ENCODE data around the gene SLC7A6. TPM values are rescaled to one million over a fixed set of nuclear protein-coding genes. Genes with fewer than 3 reads are reported as not detected.

Gene SLC7A6
- total RNA-seq, 1 experiment from 2014 or later: 28.5 TPM

DNA sequence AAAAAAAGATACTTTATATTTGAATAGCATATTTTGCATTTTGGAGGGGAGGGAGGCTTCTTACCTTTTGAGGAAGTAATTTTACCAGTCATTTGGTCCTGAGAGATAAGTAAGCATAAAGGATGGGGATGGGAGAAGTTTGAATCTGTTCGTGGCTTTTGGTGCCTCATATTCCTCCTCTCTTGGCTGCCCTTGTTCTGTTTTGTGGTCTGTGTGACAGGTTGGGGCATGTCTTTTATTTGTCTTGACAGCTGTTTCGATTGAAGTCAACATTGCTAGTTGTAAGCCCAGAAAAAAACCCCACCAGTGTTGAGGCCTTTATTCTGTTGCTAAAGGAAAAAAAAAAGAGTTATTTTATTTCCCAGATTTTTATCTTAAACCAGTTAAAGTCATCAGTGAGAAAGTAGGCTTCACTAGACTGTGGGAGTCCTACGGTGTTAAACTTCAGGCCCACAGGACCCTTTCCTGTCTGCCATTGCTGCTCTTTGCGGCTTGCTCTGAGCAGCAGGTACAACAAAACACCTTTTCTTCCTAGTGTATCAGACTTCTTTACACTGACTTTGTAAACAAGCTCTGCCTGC lies 11.4 kb downstream of the SLC7A6 start:
- ATAC-seq: no peak
- POLR2A ChIA-PET: no interaction called here

DNA sequence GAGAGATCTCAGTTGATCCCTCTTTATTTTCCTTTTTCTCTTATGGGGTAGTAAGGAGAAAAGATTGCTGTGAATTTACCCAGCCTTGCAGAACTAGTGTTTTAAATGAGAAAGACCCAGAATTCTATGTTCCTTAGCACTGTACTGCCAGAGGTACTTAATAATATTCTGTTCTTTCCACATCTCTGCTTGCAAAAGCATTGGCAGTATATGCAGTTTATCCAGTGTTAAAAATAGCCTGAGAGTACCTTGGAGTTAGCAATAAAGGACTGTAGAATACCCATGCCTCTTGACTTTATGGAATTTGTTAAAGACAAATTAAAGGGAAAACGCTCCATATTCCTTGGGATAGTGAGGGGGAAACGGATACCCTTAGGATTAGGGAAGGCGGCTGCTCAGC lies 11.9 kb downstream of the SLC7A6 start:
- TF ChIP-seq ZNF274 (IDR thresholded peaks at IDR 0.05; ENCODE audit: low read depth, low read length) (no peak), CEBPB (IDR thresholded peaks at IDR 0.05; ENCODE audit: low read depth) (no peak), SP1 (IDR thresholded peaks at IDR 0.05; ENCODE audit: low read depth) (no peak), SRF (IDR thresholded peaks at IDR 0.05; ENCODE audit: low read depth) (no peak), CBX3 (IDR thresholded peaks at IDR 0.05; ENCODE audit: low read depth) (no peak), EGR1 (IDR thresholded peaks at IDR 0.05; ENCODE audit: low read depth) (no peak), ZFX (IDR thresholded peaks at IDR 0.05) (no peak), RAD21 (IDR thresholded peaks at IDR 0.05; ENCODE audit: low read depth) (no peak)
- Histone ChIP-seq H4K20me1 (ENCODE audit: insufficient read depth) (no peaks in the 10 kb centered on the region), H3K79me2 (ENCODE audit: insufficient read depth, low read length) (peaks cover 60% of the 10 kb centered on the region), H3K4me2 (ENCODE audit: low read length) (no peak overlapping the region), H2AFZ (ENCODE audit: low read depth, low read length, poor library complexity, severe bottlenecking) (no peak overlapping the region), H3K4me3 (replicated peaks in 1 of 2; ENCODE audit: low read depth in 1 of 2, low read length in 2 of 2) (no peak overlapping the region), H3K36me3 (ENCODE audit: control insufficient read depth in 1 of 2, insufficient read depth in 2 of 2, low read length in 2 of 2) (peaks cover 0 to 16% of the 10 kb centered on the region in 2 experiments; a peak in 2 of 4 replicates), H3K9me2 (ENCODE audit: insufficient read depth) (no peaks in the 10 kb centered on the region), H3K9me3 (ENCODE audit: control insufficient read depth in 1 of 2, insufficient read depth in 1 of 2, low read depth in 1 of 2, low read length in 2 of 2) (no peaks in the 10 kb centered on the region), H3K4me1 (ENCODE audit: control insufficient read depth in 1 of 2, insufficient read depth in 2 of 2, low read length in 2 of 2) (no peaks in the 10 kb centered on the region), H3K27ac (ENCODE audit: low read depth, low read length) (no peak overlapping the region; the same call in 1 of the 2 replicates), H3K9ac (ENCODE audit: low read length) (no peak overlapping the region), H3K27me3 (ENCODE audit: insufficient read depth, low read length) (no peaks in the 10 kb centered on the region)
- ChIA-PET CTCF (interaction anchor here (1.3 kb wide), 1 partner anchor 12 kb away, joined by 4 read pairs; the partner anchor contains the start of gene SLC7A6), POLR2A (no interaction called here), RAD21 (ENCODE audit: low non-redundant PET in 1 of 2, low total read pairs in 2 of 2, uncharacterized antibody in 2 of 2, unreplicated experiment in 2 of 2) (no interaction called here)
- intact Hi-C loops (cut with micrococcal nuclease): no loop called here
- BruUV-seq (replicated peaks): no TSS peak
- no peak for ATAC-seq
- no peak for DNase-seq (ENCODE audit: low read depth, low spot score)

More for the DNA sequence above, 11.4 kb downstream of the SLC7A6 start:
- Histone ChIP-seq H3K4me3 (replicated peaks in 1 of 2; ENCODE audit: low read depth in 1 of 2, low read length in 2 of 2) (no peak overlapping the region), H3K4me1 (ENCODE audit: control insufficient read depth in 1 of 2, insufficient read depth in 2 of 2, low read length in 2 of 2) (no peaks in the 10 kb centered on the region), H4K20me1 (ENCODE audit: insufficient read depth) (peaks cover 2% of the 10 kb centered on the region; the same call in 1 of the 2 replicates), H3K9ac (ENCODE audit: low read length) (no peak overlapping the region), H3K79me2 (ENCODE audit: insufficient read depth, low read length) (peaks cover 61% of the 10 kb centered on the region), H3K27ac (ENCODE audit: low read depth, low read length) (peak overlapping the region; percentile 32; the same call in 1 of the 2 replicates), H2AFZ (ENCODE audit: low read depth, low read length, poor library complexity, severe bottlenecking) (no peak overlapping the region), H3K27me3 (ENCODE audit: insufficient read depth, low read length) (no peaks in the 10 kb centered on the region), H3K9me3 (ENCODE audit: control insufficient read depth in 1 of 2, insufficient read depth in 1 of 2, low read depth in 1 of 2, low read length in 2 of 2) (no peaks in the 10 kb centered on the region), H3K9me2 (ENCODE audit: insufficient read depth) (no peaks in the 10 kb centered on the region), H3K4me2 (ENCODE audit: low read length) (no peak overlapping the region), H3K36me3 (ENCODE audit: control insufficient read depth in 1 of 2, insufficient read depth in 2 of 2, low read length in 2 of 2) (peaks cover 0 to 13% of the 10 kb centered on the region in 2 experiments; a peak in 2 of 4 replicates)
- no peak for DNase-seq (ENCODE audit: low read depth, low spot score)
- BruUV-seq (replicated peaks): TSS peak; percentile 32
- ChIA-PET RAD21 (ENCODE audit: low non-redundant PET in 1 of 2, low total read pairs in 2 of 2, uncharacterized antibody in 2 of 2, unreplicated experiment in 2 of 2) (no interaction called here), CTCF (no interaction called here)
- TF ChIP-seq CBX3 (IDR thresholded peaks at IDR 0.05; ENCODE audit: low read depth): no peak
- TF ChIP-seq POLR2AphosphoS5 (IDR thresholded peaks at IDR 0.05; ENCODE audit: low read depth, low read length): no peak
- TF ChIP-seq TCF7L2 (IDR thresholded peaks at IDR 0.05; ENCODE audit: borderline replicate concordance, extremely low read depth, insufficient read depth, insufficient read length): no peak
- TF ChIP-seq CEBPB (IDR thresholded peaks at IDR 0.05; ENCODE audit: low read depth): no peak
- TF ChIP-seq JUND (IDR thresholded peaks at IDR 0.05): no peak
- TF ChIP-seq ZFX (IDR thresholded peaks at IDR 0.05): no peak
- intact Hi-C loops (cut with micrococcal nuclease): no loop called here

All from HCT116 (cell line).